SK-N-MC (cell line): ENCODE results near the gene SNU13.

ENCODE experiments used
- DNase-seq: peaks from one replicate; pipeline ENCODE4 v3.0.0-alpha.2; 2011; ENCODE audit warnings: low read depth, low spot score
- H3K27ac ChIP-seq: fragments of 200-600 bp; sonication (generic); 2 replicates; pipeline ENCODE4 v1.5.1; 2016; ENCODE audit warnings: mixed run types
- H3K36me3 ChIP-seq: fragments of 200-600 bp; sonication (generic); 2 replicates; pipeline ENCODE4 v1.6.1; 2017; ENCODE audit warnings: antibody characterized with exemption, low read length, mixed read lengths; ENCODE audit not compliant: insufficient read depth
- H3K4me3 ChIP-seq: fragments of 200-600 bp; sonication (generic); 2 replicates; pipeline ENCODE4 v1.5.1; 2016
- H3K9ac ChIP-seq: fragments of 200-600 bp; sonication (generic); 2 replicates; pipeline ENCODE4 v1.8.0; 2017; ENCODE audit warnings: mixed run types, mixed read lengths; ENCODE audit not compliant: insufficient read length
- H3K9me3 ChIP-seq: fragments of 200-600 bp; sonication (generic); 2 replicates; pipeline ENCODE4 v1.6.1; 2017; ENCODE audit warnings: low read depth, mild to moderate bottlenecking, antibody characterized with exemption, low read length, moderate library complexity, mixed read lengths
- EZH2 ChIP-seq: fragments of 200-600 bp; sonication (generic); IDR thresholded peaks from one replicate; pipeline ENCODE4 v1.6.1; 2017; ENCODE audit warnings: antibody characterized with exemption
- FOXP2 ChIP-seq: optimal IDR thresholded peaks from 2 replicates; pipeline ENCODE3; 2011; ENCODE audit warnings: mild to moderate bottlenecking, moderate library complexity; ENCODE audit not compliant: insufficient read depth; ENCODE audit errors: extremely low read length, control extremely low read depth
- POLR2AphosphoS5 ChIP-seq: IDR thresholded peaks from 2 replicates; pipeline ENCODE4 v1.6.1; 2012; ENCODE audit warnings: mild to moderate bottlenecking, low read depth, low read length, borderline replicate concordance

Gene SNU13

GRCh38 chr22:41657709-41658108 lies 31.0 kb downstream of the SNU13 start:
- H3K9ac ChIP-seq, result no peak overlapping the region
- H3K36me3 ChIP-seq, result peaks cover 94% of the 10 kb centered on the region
- no peak overlapping the region for H3K27ac ChIP-seq

DNA sequence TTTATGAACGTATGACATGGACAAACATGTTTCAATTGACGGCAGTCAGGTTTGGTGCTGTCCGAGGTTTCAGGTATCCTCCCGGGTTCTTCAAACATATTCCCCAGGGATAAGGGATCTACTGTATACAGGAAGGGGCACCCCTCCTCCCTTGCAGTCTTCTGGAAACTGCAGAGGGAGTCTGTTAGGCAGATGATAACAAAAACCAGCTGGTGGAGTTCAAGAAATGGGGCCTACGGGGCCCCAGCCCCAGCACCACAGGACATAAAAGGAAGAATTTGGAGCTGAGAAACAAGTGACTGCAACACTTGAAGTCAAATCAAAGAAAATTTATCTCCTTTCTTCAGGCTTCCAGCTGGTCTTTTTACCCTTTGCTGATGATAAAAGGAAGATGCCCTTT lies 32.1 kb downstream of the SNU13 start:
- no peak for DNase-seq
- peaks cover 94% of the 10 kb centered on the region for H3K36me3 ChIP-seq
- H3K9ac ChIP-seq, result no peak overlapping the region
- peak overlapping the region; percentile 46 for H3K4me3 ChIP-seq
- H3K27ac ChIP-seq, result peak overlapping the region; percentile 90
- TF ChIP-seq FOXP2 (no peak), POLR2AphosphoS5 (no peak), EZH2 (no peak)
- no peaks in the 10 kb centered on the region for H3K9me3 ChIP-seq

More at GRCh38 chr22:41657709-41658108, 31.0 kb downstream of the SNU13 start:
- H3K4me3 ChIP-seq, result no peak overlapping the region
- no peak for DNase-seq
- TF ChIP-seq POLR2AphosphoS5 (no peak), EZH2 (no peak), FOXP2 (no peak)
- no peaks in the 10 kb centered on the region for H3K9me3 ChIP-seq

DNA sequence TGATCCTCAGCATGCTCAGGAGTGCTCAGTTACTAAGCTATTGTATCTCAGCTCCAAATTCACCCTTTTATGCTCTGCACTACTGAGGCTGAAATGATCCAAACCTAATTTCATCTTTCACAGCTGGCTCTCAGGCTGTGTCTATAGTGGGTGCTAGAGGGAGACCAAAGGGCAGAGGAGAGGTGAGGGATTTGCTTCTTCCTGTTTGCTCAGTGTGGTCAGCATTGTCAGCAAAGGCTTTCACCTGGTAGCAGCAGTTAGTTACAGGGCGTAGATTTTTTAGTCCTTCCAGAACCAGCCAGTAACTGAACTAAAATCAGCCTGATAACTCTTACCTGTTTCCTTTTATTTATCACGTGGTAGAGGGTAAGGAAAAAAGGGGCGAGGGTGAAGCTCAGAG lies 34.3 kb downstream of the SNU13 start:
- no peak for DNase-seq
- no peak overlapping the region for H3K4me3 ChIP-seq
- H3K27ac ChIP-seq, result peak overlapping the region; percentile 44; the same call in 1 of the 2 replicates
- peaks cover 89% of the 10 kb centered on the region for H3K36me3 ChIP-seq
- H3K9me3 ChIP-seq, result no peaks in the 10 kb centered on the region
- H3K9ac ChIP-seq, result no peak overlapping the region
- TF ChIP-seq FOXP2 (no peak), POLR2AphosphoS5 (no peak), EZH2 (no peak)

- no peak overlapping the region for H3K9ac ChIP-seq
- H3K4me3 ChIP-seq, result no peak overlapping the region
- H3K9me3 ChIP-seq, result no peaks in the 10 kb centered on the region
- DNase-seq, result no peak
- no peak for TF ChIP-seq FOXP2
- TF ChIP-seq EZH2, result no peak
- TF ChIP-seq POLR2AphosphoS5, result no peak
- H3K36me3 ChIP-seq, result peaks cover 89% of the 10 kb centered on the region
- no peak overlapping the region for H3K27ac ChIP-seq
These were observed 37.8 kb downstream of the SNU13 start for GRCh38 chr22:41650821-41651220.

- peaks cover 90% of the 10 kb centered on the region for H3K36me3 ChIP-seq
- H3K9me3 ChIP-seq, result no peaks in the 10 kb centered on the region
- no peak for TF ChIP-seq EZH2
- no peak overlapping the region for H3K9ac ChIP-seq
- no peak overlapping the region for H3K27ac ChIP-seq
- no peak for DNase-seq
- no peak overlapping the region for H3K4me3 ChIP-seq
These were observed 38.4 kb downstream of the SNU13 start for GRCh38 chr22:41650229-41650628.

- no peak overlapping the region for H3K9ac ChIP-seq
- DNase-seq, result no peak
- H3K4me3 ChIP-seq, result no peak overlapping the region
- H3K9me3 ChIP-seq, result no peaks in the 10 kb centered on the region
- H3K27ac ChIP-seq, result no peak overlapping the region
- TF ChIP-seq EZH2 (no peak), POLR2AphosphoS5 (no peak), FOXP2 (no peak)
- H3K36me3 ChIP-seq, result peaks cover 85% of the 10 kb centered on the region
These were observed 40.2 kb downstream of the SNU13 start for GRCh38 chr22:41648432-41648831.

- no peak overlapping the region for H3K9ac ChIP-seq
- H3K9me3 ChIP-seq, result no peaks in the 10 kb centered on the region
- peaks cover 85% of the 10 kb centered on the region for H3K36me3 ChIP-seq
- DNase-seq, result no peak
- no peak for TF ChIP-seq FOXP2
- no peak for TF ChIP-seq EZH2
- no peak for TF ChIP-seq POLR2AphosphoS5
- no peak overlapping the region for H3K4me3 ChIP-seq
- no peak overlapping the region for H3K27ac ChIP-seq
These were observed 40.9 kb downstream of the SNU13 start for GRCh38 chr22:41647771-41648170.

DNA sequence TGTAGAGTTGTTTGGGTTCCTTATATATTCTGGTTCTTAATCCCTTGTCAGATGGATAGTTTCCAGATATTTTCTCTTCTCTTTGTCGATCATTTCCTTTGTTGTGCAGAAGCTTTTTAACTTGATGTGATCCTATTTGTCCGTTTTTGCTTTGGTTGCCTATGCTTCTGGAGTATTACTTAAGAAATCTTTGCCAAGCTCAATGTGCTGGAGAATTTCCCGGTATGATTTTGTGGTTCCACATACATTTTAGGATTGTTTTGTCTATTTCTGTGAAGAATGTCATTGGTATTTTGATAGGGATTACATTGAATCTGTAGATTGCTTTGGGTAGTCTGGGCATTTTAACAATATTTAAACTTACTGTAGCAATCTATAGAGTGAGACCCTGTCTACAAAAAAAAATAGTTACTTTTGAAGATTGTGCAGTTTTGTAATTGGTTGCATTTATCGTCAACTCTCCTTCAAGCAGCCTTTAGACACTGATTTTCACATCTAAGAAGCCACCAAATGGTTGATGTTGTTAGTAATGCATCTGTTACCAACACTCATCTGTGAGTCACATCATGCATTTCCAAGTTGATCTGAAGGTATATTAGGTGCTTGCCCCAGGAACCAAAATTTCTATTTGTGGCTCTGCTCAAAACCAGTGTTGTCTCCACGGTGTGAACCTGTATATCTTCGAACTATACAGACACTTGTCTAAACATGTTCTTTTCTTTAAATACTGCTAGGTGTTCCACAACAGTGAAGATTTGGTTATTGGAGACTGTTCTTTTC lies 46.1 kb downstream of the SNU13 start:
- no peak for DNase-seq
- peaks cover 89% of the 10 kb centered on the region for H3K36me3 ChIP-seq
- no peak for TF ChIP-seq EZH2
- TF ChIP-seq FOXP2, result no peak
- TF ChIP-seq POLR2AphosphoS5, result no peak
- no peaks in the 10 kb centered on the region for H3K9me3 ChIP-seq
- no peak overlapping the region for H3K27ac ChIP-seq
- no peak overlapping the region for H3K9ac ChIP-seq
- no peak overlapping the region for H3K4me3 ChIP-seq

GRCh38 chr22:41641854-41642253 lies 46.8 kb downstream of the SNU13 start:
- Histone ChIP-seq H3K36me3 (peaks cover 91% of the 10 kb centered on the region), H3K27ac (no peak overlapping the region), H3K9ac (no peak overlapping the region), H3K9me3 (no peaks in the 10 kb centered on the region), H3K4me3 (no peak overlapping the region)
- no peak for DNase-seq
- TF ChIP-seq EZH2, result no peak
- no peak for TF ChIP-seq FOXP2
